Measurements from ENCODE around the gene RANGRF.

GRCh38 chr17:8283356-8283755 is 5.1 kb upstream of the RANGRF start:
- TF ChIP-seq, protein P1, sequence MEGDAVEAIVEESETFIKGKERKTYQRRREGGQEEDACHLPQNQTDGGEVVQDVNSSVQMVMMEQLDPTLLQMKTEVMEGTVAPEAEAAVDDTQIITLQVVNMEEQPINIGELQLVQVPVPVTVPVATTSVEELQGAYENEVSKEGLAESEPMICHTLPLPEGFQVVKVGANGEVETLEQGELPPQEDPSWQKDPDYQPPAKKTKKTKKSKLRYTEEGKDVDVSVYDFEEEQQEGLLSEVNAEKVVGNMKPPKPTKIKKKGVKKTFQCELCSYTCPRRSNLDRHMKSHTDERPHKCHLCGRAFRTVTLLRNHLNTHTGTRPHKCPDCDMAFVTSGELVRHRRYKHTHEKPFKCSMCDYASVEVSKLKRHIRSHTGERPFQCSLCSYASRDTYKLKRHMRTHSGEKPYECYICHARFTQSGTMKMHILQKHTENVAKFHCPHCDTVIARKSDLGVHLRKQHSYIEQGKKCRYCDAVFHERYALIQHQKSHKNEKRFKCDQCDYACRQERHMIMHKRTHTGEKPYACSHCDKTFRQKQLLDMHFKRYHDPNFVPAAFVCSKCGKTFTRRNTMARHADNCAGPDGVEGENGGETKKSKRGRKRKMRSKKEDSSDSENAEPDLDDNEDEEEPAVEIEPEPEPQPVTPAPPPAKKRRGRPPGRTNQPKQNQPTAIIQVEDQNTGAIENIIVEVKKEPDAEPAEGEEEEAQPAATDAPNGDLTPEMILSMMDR (IDR thresholded peaks at IDR 0.05) = no peak
- TF ChIP-seq EZH2 (IDR thresholded peaks at IDR 0.05) = no peak

Data from neural progenitor cell (in vitro differentiated cells).